Activated CD4-positive, alpha-beta T cell treated with anti-CD3 and anti-CD28 coated beads for 36 hours (primary cell): ENCODE data around the gene RNF224. TPM values are rescaled to one million over a fixed set of nuclear protein-coding genes. Genes with fewer than 3 reads are reported as not detected.
A peak's percentile ranks its signal among the peaks of the same experiment; 100 is the strongest.

ENCODE experiments used
- ATAC-seq: fragments of 200-7000 bp; cut with Tn5 transposase; one replicate; pipeline ENCODE4 v1.10.0; 2021; ENCODE audit warnings: mild to moderate bottlenecking, moderate library complexity
- CTCF ChIA-PET: fragments of 350-600 bp; sonication (Branson Sonifier 250); formaldehyde crosslinking; loops from one replicate; lab custom pipeline; 2021; ENCODE audit warnings: antibody characterized with exemption; lab: Charles Lee
- POLR2A ChIA-PET: fragments of 350-600 bp; sonication (Branson Sonifier 250); formaldehyde crosslinking; loops from one replicate; lab custom pipeline; 2021; ENCODE audit warnings: antibody characterized with exemption, inconsistent platforms; lab: Charles Lee
- DNase-seq: peaks from one replicate; pipeline ENCODE4 v3.0.0-alpha.2; 2020
- H3K27ac Mint-ChIP-seq: one replicate; pipeline ENCODE4 v1.8.0; 2021; ENCODE audit warnings: mixed read lengths
- H3K27me3 Mint-ChIP-seq: one replicate; pipeline ENCODE4 v1.8.0; 2021; ENCODE audit warnings: mixed read lengths
- H3K36me3 Mint-ChIP-seq: one replicate; pipeline ENCODE4 v1.8.0; 2021; ENCODE audit warnings: low read depth, mixed read lengths
- H3K4me1 Mint-ChIP-seq: one replicate; pipeline ENCODE4 v1.8.0; 2021; ENCODE audit warnings: mixed read lengths
- H3K4me3 Mint-ChIP-seq: one replicate; pipeline ENCODE4 v1.8.0; 2021; ENCODE audit warnings: mild to moderate bottlenecking, moderate library complexity, mixed read lengths
- H3K9me3 Mint-ChIP-seq: one replicate; pipeline ENCODE4 v1.8.0; 2021; ENCODE audit warnings: low read depth, mixed read lengths
- intact Hi-C, 2 experiments: fragments of 100-400 bp; cut with DNase I in 1 of 2; cut with micrococcal nuclease in 1 of 2; formaldehyde crosslinking; loops; one replicate each; pipeline versions ENCODE4 v1.14.2 to v1.15.1; 2022 to 2024; cut with DNase I, micrococcal nuclease
- total RNA-seq, 2 experiments: library from RNA; stranded (reverse); gene quantifications; one replicate each; pipeline ENCODE4 v1.2.3, GENCODE V29; 2021

The RNF224 gene
- total RNA-seq, 2 experiments from 2014 or later: not detected

GRCh38 chr9:137250329-137251193, 23.3 kb downstream of the RNF224 start:
- Mint-ChIP-seq H3K4me3 (no peak overlapping the region), H3K27ac (no peak overlapping the region), H3K9me3 (no peaks in the 10 kb centered on the region), H3K4me1 (peaks cover 5% of the 10 kb centered on the region), H3K36me3 (no peaks in the 10 kb centered on the region), H3K27me3 (no peaks in the 10 kb centered on the region)
- ChIA-PET CTCF (no interaction called here), POLR2A (no interaction called here)
- intact Hi-C loops: no loop called here
- DNase-seq: no peak
- no peak for ATAC-seq

- Mint-ChIP-seq H3K4me1 (peaks cover 7% of the 10 kb centered on the region), H3K27ac (no peak within 1 kb of the TSS), H3K36me3 (no peaks in the 10 kb centered on the region), H3K4me3 (no peak within 1 kb of the TSS), H3K27me3 (no peaks in the 10 kb centered on the region), H3K9me3 (no peaks in the 10 kb centered on the region)
- ChIA-PET POLR2A (no interaction called here), CTCF (no interaction called here)
- intact Hi-C loops: no loop called here
- no peak for DNase-seq
- no peak for ATAC-seq
These were observed 23.8 kb downstream of the RNF224 start, which contains the start of gene STPG3 for GRCh38 chr9:137251194-137251461. Gene STPG3, plus strand, starts transcription at chr9:137251286. Its CDS starts 1 bp downstream, at chr9:137251287.

- CTCF ChIA-PET: no interaction called here
- H3K9me3 Mint-ChIP-seq: no peaks in the 10 kb centered on the region
- DNase-seq: no peak
These were observed 24.4 kb downstream of the RNF224 start for GRCh38 chr9:137251490-137252268.

GRCh38 chr9:137252555-137253506, 25.5 kb downstream of the RNF224 start:
- H3K9me3 Mint-ChIP-seq: no peaks in the 10 kb centered on the region
- H3K4me1 Mint-ChIP-seq: peaks cover 18% of the 10 kb centered on the region
- POLR2A ChIA-PET: interaction anchor here (0.6 to 3.2 kb wide), 3 partner anchors 9 to 437 kb away, joined by 4 to 31 read pairs (median 13); partner anchors contain the start of gene TUBB4B
- DNase-seq: no peak
- intact Hi-C loops: no loop called here
- ATAC-seq: no peak
- CTCF ChIA-PET: no interaction called here
- no peaks in the 10 kb centered on the region for H3K27me3 Mint-ChIP-seq
- H3K36me3 Mint-ChIP-seq: peaks cover 9% of the 10 kb centered on the region
- no peak overlapping the region for H3K4me3 Mint-ChIP-seq
- H3K27ac Mint-ChIP-seq: no peak overlapping the region

More at GRCh38 chr9:137251490-137252268, 24.4 kb downstream of the RNF224 start:
- no peak overlapping the region for H3K4me3 Mint-ChIP-seq
- POLR2A ChIA-PET: interaction anchor here (0.6 kb wide), 1 partner anchor 436 kb away, joined by 4 read pairs; no protein-coding TSS in a partner anchor
- H3K36me3 Mint-ChIP-seq: peaks cover 3% of the 10 kb centered on the region
- no peaks in the 10 kb centered on the region for H3K27me3 Mint-ChIP-seq
- H3K4me1 Mint-ChIP-seq: peaks cover 12% of the 10 kb centered on the region
- intact Hi-C loops: no loop called here
- ATAC-seq: no peak
- H3K27ac Mint-ChIP-seq: no peak overlapping the region

- no peaks in the 10 kb centered on the region for H3K9me3 Mint-ChIP-seq
- ChIA-PET CTCF (interaction anchor here (0.9 to 1.5 kb wide), 4 partner anchors 12 to 169 kb away, joined by 3 to 6 read pairs (median 5); partner anchors contain the start of genes EXD3, NOXA1 and TPRN), POLR2A (interaction anchor here (1.2 to 3.2 kb wide), 4 partner anchors 10 to 50 kb away, joined by 3 to 31 read pairs (median 9); partner anchors contain the start of gene TUBB4B)
- no peaks in the 10 kb centered on the region for H3K27me3 Mint-ChIP-seq
- DNase-seq: no peak
- H3K4me1 Mint-ChIP-seq: peaks cover 18% of the 10 kb centered on the region
- peak overlapping the region; percentile 87 for H3K4me3 Mint-ChIP-seq
- peaks cover 9% of the 10 kb centered on the region for H3K36me3 Mint-ChIP-seq
- ATAC-seq: no peak
- H3K27ac Mint-ChIP-seq: peak overlapping the region; percentile 47
- intact Hi-C loops: loop anchor here in 1 of 2 experiments (2.0 kb wide), 1 partner anchor 771 kb away; the partner anchor contains the start of gene SEC16A
These were observed 26.7 kb downstream of the RNF224 start for GRCh38 chr9:137253717-137254623.

GRCh38 chr9:137254624-137255447, 27.5 kb downstream of the RNF224 start, which contains the start of gene NELFB:
Gene NELFB, plus strand, starts transcription at chr9:137255327.
- ATAC-seq: peak; percentile 94

GRCh38 chr9:137255448-137256114, 28.3 kb downstream of the RNF224 start:
- H3K4me3 Mint-ChIP-seq: peak overlapping the region; percentile 87
- intact Hi-C loops: loop anchor here (1.0 to 2.0 kb wide), 11 partner anchors 14 to 773 kb away; partner anchors contain the start of genes TUBB4B (in 2 of the 2), ANAPC2 (in 1 of the 2), EXD3 (in 1 of the 2) and FBXW5 (in 1 of the 2)
- peak; percentile 55 for DNase-seq
- H3K27ac Mint-ChIP-seq: peak overlapping the region; percentile 81
- peaks cover 9% of the 10 kb centered on the region for H3K36me3 Mint-ChIP-seq
- CTCF ChIA-PET: interaction anchor here (0.6 to 1.5 kb wide), 7 partner anchors 10 to 502 kb away, joined by 3 to 6 read pairs (median 3); partner anchors contain the start of gene TPRN
- no peak for ATAC-seq
- no peaks in the 10 kb centered on the region for H3K27me3 Mint-ChIP-seq
- POLR2A ChIA-PET: interaction anchor here (0.7 to 3.2 kb wide), 6 partner anchors 12 to 51 kb away, joined by 3 to 31 read pairs (median 5); partner anchors contain the start of gene TUBB4B
- peaks cover 18% of the 10 kb centered on the region for H3K4me1 Mint-ChIP-seq
- no peaks in the 10 kb centered on the region for H3K9me3 Mint-ChIP-seq

More at GRCh38 chr9:137254624-137255447, 27.5 kb downstream of the RNF224 start, which contains the start of gene NELFB:
- ChIA-PET CTCF (interaction anchor here (0.6 to 1.5 kb wide), 5 partner anchors 12 to 501 kb away, joined by 3 to 6 read pairs (median 5); partner anchors contain the start of genes EXD3, NOXA1 and TPRN), POLR2A (interaction anchor here (1.2 to 3.2 kb wide), 4 partner anchors 11 to 51 kb away, joined by 3 to 31 read pairs (median 9); partner anchors contain the start of gene TUBB4B)
- Mint-ChIP-seq H3K27me3 (no peaks in the 10 kb centered on the region), H3K4me1 (peaks cover 18% of the 10 kb centered on the region), H3K9me3 (no peaks in the 10 kb centered on the region), H3K27ac (peak within 1 kb of the TSS; percentile 81), H3K4me3 (peak within 1 kb of the TSS; percentile 87), H3K36me3 (peaks cover 9% of the 10 kb centered on the region)
- peak; percentile 97 for DNase-seq
- intact Hi-C loops: loop anchor here (1.0 to 2.0 kb wide), 11 partner anchors 14 to 772 kb away; partner anchors contain the start of genes TUBB4B (in 2 of the 2), ANAPC2 (in 1 of the 2), EXD3 (in 1 of the 2) and FBXW5 (in 1 of the 2)

GRCh38 chr9:137256362-137256761, 29.1 kb downstream of the RNF224 start:
- ChIA-PET CTCF (interaction anchor here (0.5 to 1.4 kb wide), 8 partner anchors 9 to 489 kb away, joined by 3 to 5 read pairs (median 3); no protein-coding TSS in a partner anchor), POLR2A (interaction anchor here (0.7 to 1.6 kb wide), 2 partner anchors 14 to 16 kb away, joined by 3 to 5 read pairs; partner anchors contain the start of gene TUBB4B)
- intact Hi-C loops: no loop called here
- Mint-ChIP-seq H3K4me3 (peak overlapping the region; percentile 87), H3K27me3 (no peaks in the 10 kb centered on the region), H3K36me3 (peaks cover 9% of the 10 kb centered on the region), H3K4me1 (peaks cover 18% of the 10 kb centered on the region), H3K27ac (no peak overlapping the region), H3K9me3 (no peaks in the 10 kb centered on the region)
- DNase-seq (no peak), ATAC-seq (no peak)
